GM12891 (cell line): ENCODE results near the gene AGFG2.

ENCODE experiments used
- POLR2AphosphoS5 ChIP-seq: IDR thresholded peaks from 2 replicates; pipeline ENCODE4 v1.6.1; 2011; ENCODE audit warnings: low read depth, low read length, control low read depth
- TAF1 ChIP-seq: IDR thresholded peaks from 2 replicates; pipeline ENCODE4 v1.6.1; 2011; ENCODE audit warnings: low read depth, low read length, control low read depth

GRCh38 chr7:100576384-100576993 lies 37.5 kb downstream of the AGFG2 start:
- TF ChIP-seq TAF1, result no peak
- no peak for TF ChIP-seq POLR2AphosphoS5
